CD4-positive, alpha-beta memory T cell (primary cell): ENCODE data around the gene TRIM26. TPM values are rescaled to one million over a fixed set of nuclear protein-coding genes. Genes with fewer than 3 reads are reported as not detected.
"Not testable (repeated sequence)": the region's sequence is repeated elsewhere in the genome, so short reads cannot be mapped to it uniquely, and the experiment has no call there.

Experiments used
- CTCF ChIA-PET: fragments of 350-600 bp; sonication (Branson Sonifier 250); formaldehyde crosslinking; loops from one replicate; lab custom pipeline; 2021; ENCODE audit warnings: inconsistent platforms; ENCODE audit not compliant: partially characterized antibody; lab: Charles Lee
- POLR2A ChIA-PET: fragments of 350-600 bp; sonication (Branson Sonifier 250); formaldehyde crosslinking; loops from one replicate; lab custom pipeline; 2021; ENCODE audit not compliant: partially characterized antibody; lab: Charles Lee
- DNase-seq, 5 donors: peaks; one replicate each; pipeline versions ENCODE4 v3.0.0 to v3.0.0-alpha.2; 2020 to 2022; ENCODE audit warnings: mixed read lengths in 1 of 5
- H3K27ac ChIP-seq: one replicate; pipeline ENCODE4 v1.7.0; 2013; ENCODE audit warnings: low read depth, low read length
- H3K27me3 ChIP-seq: 2 replicates; pipeline ENCODE4 v1.7.0; 2013; ENCODE audit warnings: mild to moderate bottlenecking, low read length, moderate library complexity; ENCODE audit not compliant: insufficient read depth
- H3K36me3 ChIP-seq: 2 replicates; pipeline ENCODE4 v1.7.0; 2013; ENCODE audit warnings: mild to moderate bottlenecking, low read length, moderate library complexity; ENCODE audit not compliant: insufficient read depth
- H3K4me1 ChIP-seq: 2 replicates; pipeline ENCODE4 v1.7.0; 2013; ENCODE audit warnings: mild to moderate bottlenecking, low read length, moderate library complexity; ENCODE audit not compliant: insufficient read depth
- H3K4me3 ChIP-seq, 2 donors: one replicate each; pipeline ENCODE4 v1.7.0; 2013; ENCODE audit warnings: low read length in 2 of 2, mild to moderate bottlenecking in 1 of 2
- H3K9me3 ChIP-seq, 2 donors: one replicate each; pipeline ENCODE4 v1.7.0; 2013; ENCODE audit warnings: low read length in 2 of 2, control low read depth in 1 of 2; ENCODE audit not compliant: control insufficient read depth in 1 of 2
- H3K27ac Mint-ChIP-seq, 7 donors: one replicate each; pipeline ENCODE4 v1.8.0; 2020 to 2021; ENCODE audit warnings: mixed read lengths in 7 of 7, mild to moderate bottlenecking in 6 of 7, inconsistent platforms in 3 of 7, moderate library complexity in 3 of 7
- H3K27me3 Mint-ChIP-seq, 2 donors: one replicate each; pipeline ENCODE4 v1.8.0; 2020 to 2021; ENCODE audit warnings: mixed read lengths in 2 of 2
- H3K36me3 Mint-ChIP-seq, 2 donors: one replicate each; pipeline ENCODE4 v1.8.0; 2020 to 2021; ENCODE audit warnings: mixed read lengths in 2 of 2, inconsistent platforms in 1 of 2, mild to moderate bottlenecking in 1 of 2
- H3K4me1 Mint-ChIP-seq, 4 donors: one replicate each; pipeline ENCODE4 v1.8.0; 2020 to 2021; ENCODE audit warnings: mixed read lengths in 4 of 4, mild to moderate bottlenecking in 1 of 4
- H3K4me3 Mint-ChIP-seq, 8 donors: one replicate each; pipeline ENCODE4 v1.8.0; 2020 to 2021; ENCODE audit warnings: mixed read lengths in 8 of 8, mild to moderate bottlenecking in 7 of 8, moderate library complexity in 6 of 8, inconsistent platforms in 3 of 8
- H3K9me3 Mint-ChIP-seq, 8 donors: one replicate each; pipeline ENCODE4 v1.8.0; 2020 to 2021; ENCODE audit warnings: mixed read lengths in 8 of 8, mild to moderate bottlenecking in 5 of 8, inconsistent platforms in 3 of 8, moderate library complexity in 1 of 8
- intact Hi-C: fragments of 100-400 bp; cut with micrococcal nuclease; formaldehyde crosslinking; loops from one replicate; pipeline ENCODE4 v1.15.1; 2023
- polyA plus RNA-seq, 2 donors: library from polyadenylated mRNA; unstranded; fragments of 300-500 nt; fragmentation: Illumina TruSeq; gene quantifications; one replicate each; pipeline ENCODE4 v1.2.3, GENCODE V29; 2021
- total RNA-seq, 2 experiments: library from RNA; stranded (reverse); gene quantifications; one replicate each; pipeline ENCODE4 v1.2.3, GENCODE V29; 2021

TRIM26 gene
- total and polyA plus RNA-seq, 4 experiments from 2014 or later, result 17.3 to 60.7 (median 55.5) TPM

- H3K4me3 Mint-ChIP-seq, result no peak overlapping the region
- Histone ChIP-seq H3K4me3 (no peak overlapping the region), H3K27me3 (peaks cover 6% of the 10 kb centered on the region), H3K4me1 (no peaks in the 10 kb centered on the region), H3K9me3 (no peaks in the 10 kb centered on the region), H3K36me3 (no peaks in the 10 kb centered on the region), H3K27ac (no peak overlapping the region)
- ChIA-PET CTCF (interaction anchor here (5.3 kb wide), 1 partner anchor 10 kb away, joined by 32 read pairs; no protein-coding TSS in a partner anchor), POLR2A (no interaction called here)
- no peaks in the 10 kb centered on the region for H3K4me1 Mint-ChIP-seq
- no peaks in the 10 kb centered on the region for H3K36me3 Mint-ChIP-seq
- peaks cover 35 to 38% of the 10 kb centered on the region in 2 donors for H3K27me3 Mint-ChIP-seq
- intact Hi-C loops, result no loop called here
- DNase-seq, result no peak
- H3K27ac Mint-ChIP-seq, result no peak overlapping the region
- H3K9me3 Mint-ChIP-seq, result peaks cover 0 to 2% (median 0%) of the 10 kb centered on the region in 8 donors
Observed at GRCh38 chr6:30142665-30143064, 70.5 kb downstream of the TRIM26 start.

- H3K27ac ChIP-seq, intact Hi-C loops, H3K27ac Mint-ChIP-seq, H3K36me3 Mint-ChIP-seq, H3K36me3 ChIP-seq, H3K4me1 ChIP-seq, H3K4me1 Mint-ChIP-seq, H3K27me3 ChIP-seq, H3K4me3 Mint-ChIP-seq, DNase-seq, H3K4me3 ChIP-seq, POLR2A ChIA-PET, H3K9me3 ChIP-seq, H3K9me3 Mint-ChIP-seq: not testable (repeated sequence)
- peaks cover 38 to 42% of the 10 kb centered on the region in 2 donors for H3K27me3 Mint-ChIP-seq
- CTCF ChIA-PET, result interaction anchor here (5.3 kb wide), 1 partner anchor 8 kb away, joined by 32 read pairs; no protein-coding TSS in a partner anchor
Observed at GRCh38 chr6:30140240-30140639, 73.0 kb downstream of the TRIM26 start.

GRCh38 chr6:30136570-30137286, 76.5 kb downstream of the TRIM26 start:
- CTCF ChIA-PET, result interaction anchor here (8.5 kb wide), 1 partner anchor 33 kb away, joined by 263 read pairs; no protein-coding TSS in a partner anchor
- Histone ChIP-seq H3K27me3 (peaks cover 20% of the 10 kb centered on the region), H3K4me1 (no peaks in the 10 kb centered on the region), H3K27ac (no peak overlapping the region), H3K36me3 (no peaks in the 10 kb centered on the region), H3K9me3 (no peaks in the 10 kb centered on the region), H3K4me3 (no peak overlapping the region)
- intact Hi-C loops, result no loop called here
- H3K27ac Mint-ChIP-seq, result no peak overlapping the region
- H3K27me3 Mint-ChIP-seq, result peaks cover 21 to 35% of the 10 kb centered on the region in 2 donors
- POLR2A ChIA-PET, result no interaction called here
- H3K36me3 Mint-ChIP-seq, result no peaks in the 10 kb centered on the region
- no peak overlapping the region for H3K4me3 Mint-ChIP-seq
- peaks cover 0 to 2% (median 0%) of the 10 kb centered on the region in 8 donors for H3K9me3 Mint-ChIP-seq
- DNase-seq, result no peak
- H3K4me1 Mint-ChIP-seq, result no peaks in the 10 kb centered on the region

GRCh38 chr6:30135757-30136156, 77.4 kb downstream of the TRIM26 start, which contains the start of gene TRIM40:
TSS of gene TRIM40 (plus strand) at chr6:30136140. CDS start at chr6:30137037, 897 bp downstream.
- H3K27ac ChIP-seq, result no peak within 1 kb of the TSS
- ChIA-PET CTCF (interaction anchor here (8.5 kb wide), 1 partner anchor 32 kb away, joined by 263 read pairs; no protein-coding TSS in a partner anchor), POLR2A (no interaction called here)
- H3K4me1 ChIP-seq, result peaks cover 2% of the 10 kb centered on the region
- intact Hi-C loops, result no loop called here
- DNase-seq, result no peak
- peaks cover 19 to 35% of the 10 kb centered on the region in 2 donors for H3K27me3 Mint-ChIP-seq
- H3K36me3 ChIP-seq, result no peaks in the 10 kb centered on the region
- H3K9me3 ChIP-seq, result no peaks in the 10 kb centered on the region
- peaks cover 0 to 1% (median 0%) of the 10 kb centered on the region in 8 donors for H3K9me3 Mint-ChIP-seq
- H3K27ac Mint-ChIP-seq, result no peak within 1 kb of the TSS
- no peak within 1 kb of the TSS for H3K4me3 Mint-ChIP-seq
- no peaks in the 10 kb centered on the region for H3K36me3 Mint-ChIP-seq
- H3K4me3 ChIP-seq, result no peak within 1 kb of the TSS
- H3K4me1 Mint-ChIP-seq, result peaks cover 3 to 4% (median 4%) of the 10 kb centered on the region in 4 donors
- peaks cover 22% of the 10 kb centered on the region for H3K27me3 ChIP-seq

GRCh38 chr6:30135147-30135546, 78.1 kb downstream of the TRIM26 start:
- CTCF ChIA-PET, result interaction anchor here (8.5 kb wide), 1 partner anchor 31 kb away, joined by 263 read pairs; no protein-coding TSS in a partner anchor
- Histone ChIP-seq H3K9me3 (no peaks in the 10 kb centered on the region), H3K4me1 (peaks cover 7% of the 10 kb centered on the region), H3K36me3 (no peaks in the 10 kb centered on the region), H3K4me3 (no peak overlapping the region), H3K27ac (no peak overlapping the region), H3K27me3 (peaks cover 22% of the 10 kb centered on the region)
- H3K4me1 Mint-ChIP-seq, result peaks cover 4 to 5% (median 5%) of the 10 kb centered on the region in 4 donors
- H3K27ac Mint-ChIP-seq, result no peak overlapping the region
- H3K9me3 Mint-ChIP-seq, result no peaks in the 10 kb centered on the region
- no peaks in the 10 kb centered on the region for H3K36me3 Mint-ChIP-seq
- DNase-seq, result no peak
- intact Hi-C loops, result no loop called here
- H3K27me3 Mint-ChIP-seq, result peaks cover 19 to 33% of the 10 kb centered on the region in 2 donors
- POLR2A ChIA-PET, result no interaction called here
- H3K4me3 Mint-ChIP-seq, result no peak overlapping the region

Other genes starting within 250 kb of the TRIM26 start
- gene POLR1H, start 152.1 kb downstream of the TRIM26 start, total RNA-seq, result 10 to 100 TPM; 47.2 to 50.0 TPM
- 100 to 1,000 TPM in 1 of 2 donors, 10 to 100 TPM in 1; 65.7 to 109 TPM for gene POLR1H, start 152.1 kb downstream of the TRIM26 start, polyA plus RNA-seq
- gene PPP1R11, start 146.2 kb downstream of the TRIM26 start, total RNA-seq, result 10 to 100 TPM; 65.2 to 66.2 TPM
- gene PPP1R11, start 146.2 kb downstream of the TRIM26 start, polyA plus RNA-seq, result 100 to 1,000 TPM; 114 to 134 TPM
- gene RNF39, start 137.6 kb downstream of the TRIM26 start, total RNA-seq, result not detected
- under 1 TPM in 1 of 2 donors, not detected in 1; 0.21 TPM for gene RNF39, start 137.6 kb downstream of the TRIM26 start, polyA plus RNA-seq
- under 1 TPM in 1 of 2 experiments, not detected in 1; 0.20 TPM for gene TRIM31, start 100.3 kb downstream of the TRIM26 start, total RNA-seq
- gene TRIM31, start 100.3 kb downstream of the TRIM26 start, polyA plus RNA-seq, result under 1 TPM; 0.11 to 0.21 TPM
- not detected for gene TRIM40, start 77.3 kb downstream of the TRIM26 start, total RNA-seq
- gene TRIM40, start 77.3 kb downstream of the TRIM26 start, polyA plus RNA-seq, result not detected
- not detected for gene TRIM10, start 52.2 kb downstream of the TRIM26 start, total RNA-seq
- not detected for gene TRIM10, start 52.2 kb downstream of the TRIM26 start, polyA plus RNA-seq
- gene TRIM15, start 49.9 kb downstream of the TRIM26 start, total RNA-seq, result not detected
- not detected for gene TRIM15, start 49.9 kb downstream of the TRIM26 start, polyA plus RNA-seq
- 10 to 100 TPM; 27.7 to 30.9 TPM for gene TRIM39, start 113.5 kb upstream of the TRIM26 start, total RNA-seq
- gene TRIM39, start 113.5 kb upstream of the TRIM26 start, polyA plus RNA-seq, result 10 to 100 TPM in 1 of 2 donors, 1 to 10 TPM in 1; 6.9 to 18.6 TPM
- 10 to 100 TPM; 51.6 to 57.6 TPM for gene RPP21, start 131.8 kb upstream of the TRIM26 start, total RNA-seq
- 10 to 100 TPM; 81.6 to 81.8 TPM for gene RPP21, start 131.8 kb upstream of the TRIM26 start, polyA plus RNA-seq